Activated CD8-positive, alpha-beta memory T cell treated with anti-CD3 and anti-CD28 coated beads for 48 hours (primary cell): ENCODE measurements around the gene SLC9A4.
"Not testable (repeated sequence)": the region's sequence is repeated elsewhere in the genome, so short reads cannot be mapped to it uniquely, and the experiment has no call there.

Experiments used
- DNase-seq, 3 experiments: peaks; one replicate each; pipeline ENCODE4 v3.0.0-alpha.2; 2020; ENCODE audit warnings: low read depth in 2 of 3, low spot score in 2 of 3

The SLC9A4 gene

DNA sequence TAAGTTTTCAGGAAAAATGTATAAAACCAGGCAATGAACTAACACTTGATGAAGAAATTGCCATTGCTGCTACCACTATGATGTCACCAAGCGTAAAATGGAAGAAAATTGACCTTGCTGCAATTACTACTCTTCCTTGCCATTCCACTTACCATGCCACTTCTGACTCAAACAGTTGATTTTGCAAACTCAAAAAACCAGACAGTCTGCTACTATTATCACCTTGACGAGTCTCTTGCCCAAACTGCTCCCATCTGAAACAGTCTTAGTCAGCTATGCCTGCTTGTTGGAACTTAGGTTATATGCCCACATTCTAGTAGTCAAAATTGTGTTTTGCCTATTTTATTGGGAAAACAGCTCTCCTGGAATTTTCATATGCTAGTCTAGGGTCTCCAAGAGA is 74.4 kb downstream of the SLC9A4 start:
- DNase-seq, result no peak

DNA sequence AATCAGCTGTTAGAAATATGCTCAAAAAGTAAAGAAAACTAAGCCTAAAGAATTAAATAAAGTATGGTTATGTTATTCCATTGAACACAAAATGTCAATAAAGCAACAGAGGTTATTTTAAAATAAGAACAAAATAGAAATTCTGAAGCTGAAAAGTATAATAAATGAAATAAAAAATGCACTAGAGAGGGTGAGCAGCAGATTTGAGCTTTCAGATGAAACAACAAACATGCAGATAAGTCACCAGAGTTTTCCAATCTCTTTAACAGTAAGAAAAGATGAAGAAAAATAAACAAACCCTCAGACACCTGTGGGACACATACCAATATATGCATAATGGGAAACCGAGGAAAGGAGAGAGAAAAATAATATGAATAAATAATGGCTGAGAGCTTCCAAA is 76.0 kb downstream of the SLC9A4 start:
- DNase-seq, result no peak

- no peak for DNase-seq
Observed at GRCh38 chr2:102550151-102550550, 77.1 kb downstream of the SLC9A4 start.

GRCh38 chr2:102551329-102552096 is 78.5 kb downstream of the SLC9A4 start:
- DNase-seq, result no peak

- DNase-seq, result no peak
Observed at GRCh38 chr2:102553601-102554000, 80.6 kb downstream of the SLC9A4 start.

GRCh38 chr2:102558463-102558862 is 85.4 kb downstream of the SLC9A4 start:
- DNase-seq, result no peak

GRCh38 chr2:102562542-102562941 is 89.5 kb downstream of the SLC9A4 start:
- not testable (repeated sequence) for DNase-seq

DNA sequence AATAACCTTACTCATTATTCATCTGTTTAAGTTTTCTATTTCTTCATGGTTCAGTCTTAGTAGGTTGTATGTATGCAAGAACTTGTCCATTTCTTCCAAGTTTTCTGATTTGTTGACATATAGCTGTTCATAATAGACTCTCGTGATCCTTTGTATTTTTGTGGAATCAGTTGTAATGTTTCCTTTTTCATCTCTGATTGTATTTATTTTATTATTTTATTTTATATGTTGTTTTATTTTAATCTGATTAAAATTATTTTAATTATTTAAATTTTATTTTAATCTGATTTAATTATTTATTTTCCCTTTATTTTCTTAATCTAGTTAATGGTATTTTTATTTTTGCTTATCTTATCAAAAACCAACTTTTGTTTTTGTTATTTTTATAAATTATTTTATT is 102.9 kb downstream of the SLC9A4 start:
- DNase-seq, result no peak

GRCh38 chr2:102578376-102578775 is 105.3 kb downstream of the SLC9A4 start:
- DNase-seq, result no peak

DNA sequence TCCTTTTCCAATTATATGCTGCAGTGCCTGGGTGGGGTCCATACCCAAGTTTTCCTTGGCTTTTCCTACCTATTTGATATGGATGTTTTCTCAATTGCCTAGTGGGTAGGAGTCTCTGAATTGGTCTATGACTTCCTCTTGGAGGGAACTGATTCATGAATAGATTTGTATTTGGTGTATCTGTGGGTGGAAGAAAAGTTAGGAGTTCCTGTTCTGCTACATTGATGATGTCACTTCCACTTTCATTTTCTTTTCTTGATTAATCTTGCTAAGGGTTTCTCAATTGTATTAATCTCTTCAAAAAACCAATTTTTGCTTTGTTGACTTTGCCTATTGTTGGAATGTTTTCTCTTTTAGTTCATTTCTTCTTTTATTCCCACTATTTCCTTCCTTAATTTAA is 108.9 kb downstream of the SLC9A4 start:
- no peak for DNase-seq

- no peak for DNase-seq
Observed at GRCh38 chr2:102582845-102583244, 109.8 kb downstream of the SLC9A4 start.
